Activated naive CD4-positive, alpha-beta T cell treated with anti-CD3 and anti-CD28 coated beads, Interleukin-2, amount 50 U/mL, for 24 hours (primary cell): ENCODE data around the gene NTNG1.
"Not testable (repeated sequence)": the region's sequence is repeated elsewhere in the genome, so short reads cannot be mapped to it uniquely, and the experiment has no call there.

Experiments used
- H3K27ac Mint-ChIP-seq: one replicate; pipeline ENCODE4 v1.8.0; 2021; ENCODE audit warnings: mild to moderate bottlenecking, mixed read lengths
- H3K27me3 Mint-ChIP-seq: one replicate; pipeline ENCODE4 v1.8.0; 2021; ENCODE audit warnings: mixed read lengths
- H3K36me3 Mint-ChIP-seq: one replicate; pipeline ENCODE4 v1.8.0; 2021; ENCODE audit warnings: mixed read lengths
- H3K4me1 Mint-ChIP-seq: one replicate; pipeline ENCODE4 v1.8.0; 2021; ENCODE audit warnings: mixed read lengths
- H3K4me3 Mint-ChIP-seq: one replicate; pipeline ENCODE4 v1.8.0; 2021; ENCODE audit warnings: mild to moderate bottlenecking, mixed read lengths
- H3K9me3 Mint-ChIP-seq: one replicate; pipeline ENCODE4 v1.8.0; 2021; ENCODE audit warnings: mixed read lengths

The NTNG1 gene

DNA sequence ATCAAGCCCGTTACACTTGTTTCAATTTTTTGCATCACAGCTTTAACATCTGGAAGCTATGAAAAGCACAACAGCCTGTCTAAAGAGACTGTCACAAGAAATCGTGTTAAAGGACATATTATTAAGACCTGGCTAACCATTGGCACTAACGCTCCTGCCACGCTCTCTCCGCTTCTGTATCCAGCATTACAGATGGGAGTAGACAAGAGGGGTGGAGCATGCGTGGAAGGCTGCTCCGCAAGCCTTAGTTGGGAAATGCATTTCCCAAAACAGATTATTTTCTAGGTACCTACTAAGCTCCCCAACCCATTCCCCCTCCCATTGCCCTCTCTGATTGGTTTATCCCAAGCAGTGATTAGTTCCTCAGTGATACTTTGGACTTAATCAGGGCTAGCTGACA lies 72.4 kb downstream of the NTNG1 start:
- Mint-ChIP-seq H3K27ac (no peak overlapping the region), H3K9me3 (peaks cover 5% of the 10 kb centered on the region), H3K4me3 (no peak overlapping the region), H3K4me1 (no peaks in the 10 kb centered on the region), H3K36me3 (no peaks in the 10 kb centered on the region), H3K27me3 (no peaks in the 10 kb centered on the region)

DNA sequence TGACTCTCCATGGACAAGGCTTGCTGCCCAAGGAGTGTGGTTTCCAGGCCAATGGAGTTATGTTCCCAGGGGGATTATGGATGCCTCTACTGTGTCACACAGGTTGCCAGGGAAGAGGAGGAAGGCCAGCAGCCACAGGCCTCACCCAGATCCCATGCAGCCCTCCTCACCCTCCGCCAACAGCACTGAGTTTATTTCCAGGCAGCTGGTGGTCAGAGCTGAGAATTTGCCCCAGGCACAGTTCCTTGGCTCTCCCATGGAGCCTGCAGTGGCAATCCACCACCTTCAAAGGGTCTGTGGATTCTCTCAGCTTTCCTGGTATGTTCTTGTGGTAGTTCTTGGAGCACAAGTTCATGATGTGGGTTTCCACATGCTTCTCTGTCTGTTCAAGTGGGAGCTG lies 79.2 kb downstream of the NTNG1 start:
- Mint-ChIP-seq H3K4me1 (no peaks in the 10 kb centered on the region), H3K36me3 (no peaks in the 10 kb centered on the region), H3K4me3 (no peak overlapping the region), H3K9me3 (peaks cover 10% of the 10 kb centered on the region), H3K27me3 (no peaks in the 10 kb centered on the region), H3K27ac (no peak overlapping the region)

DNA sequence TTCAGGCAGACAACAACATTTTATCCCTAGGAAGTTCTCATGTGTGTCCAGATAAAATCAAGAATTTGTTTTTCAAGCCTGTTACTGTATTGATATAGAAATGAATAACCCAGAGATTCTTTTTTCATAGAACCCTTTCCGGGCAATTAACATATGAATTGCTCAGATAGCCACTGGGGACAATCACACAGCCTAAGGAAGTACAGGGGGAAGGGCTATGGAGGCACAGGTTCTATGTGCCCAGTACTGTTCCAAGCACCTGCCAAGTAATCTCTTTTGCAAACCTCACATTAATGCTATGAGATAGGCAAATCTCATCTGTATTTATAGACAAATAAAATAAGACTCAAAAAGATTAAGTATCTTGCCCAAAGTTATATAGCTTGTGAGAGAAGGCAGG lies 84.9 kb downstream of the NTNG1 start:
- H3K27ac Mint-ChIP-seq = no peak overlapping the region
- no peak overlapping the region for H3K4me3 Mint-ChIP-seq
- H3K9me3 Mint-ChIP-seq = no peaks in the 10 kb centered on the region
- no peaks in the 10 kb centered on the region for H3K27me3 Mint-ChIP-seq
- H3K4me1 Mint-ChIP-seq = no peaks in the 10 kb centered on the region
- no peaks in the 10 kb centered on the region for H3K36me3 Mint-ChIP-seq

DNA sequence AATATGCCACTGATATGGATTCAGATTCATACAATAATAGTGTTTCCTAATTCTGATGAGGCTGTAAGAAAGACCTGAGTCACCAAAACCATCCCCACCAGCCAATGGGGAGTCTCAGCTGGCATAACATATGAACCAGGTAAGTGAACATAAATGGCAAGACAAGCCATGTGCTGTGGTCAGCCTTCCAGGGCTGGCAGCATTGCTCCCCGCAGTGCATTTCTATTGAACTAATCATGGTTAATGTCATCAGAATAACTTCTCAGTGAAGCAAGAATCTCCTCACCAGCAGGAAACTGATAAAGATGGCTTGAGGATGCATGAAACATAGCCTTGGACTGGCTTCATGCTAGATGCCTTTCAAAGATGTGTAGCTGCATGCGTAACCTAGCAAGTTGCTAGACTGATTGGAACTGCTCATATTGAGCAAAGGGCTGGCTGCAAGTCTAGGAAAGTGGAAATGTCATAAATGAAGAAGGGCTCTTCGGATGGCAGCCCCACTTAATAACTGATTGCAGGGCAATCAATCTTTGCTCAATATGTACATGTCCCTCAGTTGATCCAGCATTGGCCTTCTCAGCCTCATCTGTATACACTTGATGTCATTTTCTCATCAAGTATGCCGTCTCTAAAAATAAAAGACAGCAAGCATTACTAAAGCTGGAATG lies 88.0 kb downstream of the NTNG1 start:
- H3K27me3 Mint-ChIP-seq = no peaks in the 10 kb centered on the region
- no peak overlapping the region for H3K4me3 Mint-ChIP-seq
- H3K9me3 Mint-ChIP-seq = no peaks in the 10 kb centered on the region
- H3K27ac Mint-ChIP-seq = no peak overlapping the region
- H3K36me3 Mint-ChIP-seq = no peaks in the 10 kb centered on the region
- no peaks in the 10 kb centered on the region for H3K4me1 Mint-ChIP-seq

DNA sequence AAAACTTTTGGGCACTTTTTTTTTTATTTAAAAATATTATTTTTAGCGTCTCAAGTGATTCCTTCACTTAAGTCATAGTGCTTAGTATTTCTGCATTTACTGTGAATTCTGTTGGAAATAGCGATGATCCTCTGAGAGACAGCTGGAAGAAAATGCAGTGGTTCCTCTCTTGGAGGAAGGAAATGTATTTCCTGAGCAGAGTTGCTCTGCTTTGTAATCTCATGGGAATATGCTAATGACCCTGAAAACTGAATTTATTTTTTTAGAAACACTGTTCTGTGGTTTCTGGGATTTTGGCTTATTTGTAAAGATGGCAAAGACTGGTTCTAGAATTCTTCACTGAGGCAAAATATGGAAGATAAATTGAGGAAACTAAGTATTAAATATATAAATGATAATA lies 88.9 kb downstream of the NTNG1 start:
- Mint-ChIP-seq H3K9me3 (no peaks in the 10 kb centered on the region), H3K27ac (no peak overlapping the region), H3K4me3 (no peak overlapping the region)

DNA sequence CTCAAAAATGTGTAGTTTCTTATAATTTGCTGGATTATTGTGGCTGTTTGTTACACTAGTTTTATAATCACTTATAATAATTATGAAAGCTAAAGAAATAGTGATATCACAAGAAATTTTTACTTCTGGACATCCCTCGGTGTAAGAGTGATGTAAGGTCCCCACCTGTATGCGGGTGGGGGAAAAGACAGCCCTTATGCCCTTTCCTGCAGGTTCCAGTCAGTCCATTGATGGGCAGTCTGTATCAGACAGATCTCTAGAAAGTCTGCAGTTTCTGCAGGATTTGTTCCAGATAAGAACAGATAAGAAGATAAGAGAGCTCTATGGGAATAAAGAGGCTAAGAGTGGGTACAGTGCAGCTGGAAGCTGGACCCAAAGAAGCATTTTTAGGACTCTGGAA lies 89.3 kb downstream of the NTNG1 start:
- no peaks in the 10 kb centered on the region for H3K27me3 Mint-ChIP-seq
- H3K4me3 Mint-ChIP-seq = no peak overlapping the region
- no peaks in the 10 kb centered on the region for H3K36me3 Mint-ChIP-seq
- no peaks in the 10 kb centered on the region for H3K4me1 Mint-ChIP-seq
- no peaks in the 10 kb centered on the region for H3K9me3 Mint-ChIP-seq
- H3K27ac Mint-ChIP-seq = no peak overlapping the region

More for the DNA sequence above, 88.9 kb downstream of the NTNG1 start:
- H3K4me1 Mint-ChIP-seq = no peaks in the 10 kb centered on the region
- no peaks in the 10 kb centered on the region for H3K36me3 Mint-ChIP-seq
- no peaks in the 10 kb centered on the region for H3K27me3 Mint-ChIP-seq

DNA sequence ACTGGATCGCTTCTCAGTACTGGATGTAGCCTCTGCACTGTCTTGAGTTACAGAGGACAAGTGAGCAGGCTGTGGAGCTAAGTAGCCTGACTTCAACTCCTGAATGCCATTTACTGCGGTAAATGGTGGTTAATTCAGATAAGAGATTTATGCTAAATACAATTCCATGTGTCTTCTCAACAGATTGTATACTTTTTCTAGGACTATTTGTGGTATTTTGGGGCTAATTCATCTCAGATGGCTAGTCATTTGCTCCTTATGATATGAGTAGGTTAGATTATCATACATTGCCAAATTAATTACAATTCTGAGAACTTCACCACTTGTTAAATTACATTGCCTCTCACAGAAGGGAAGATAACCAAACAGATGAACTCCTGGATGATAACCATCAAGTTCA lies 90.5 kb downstream of the NTNG1 start:
- no peak overlapping the region for H3K4me3 Mint-ChIP-seq
- H3K27ac Mint-ChIP-seq = no peak overlapping the region
- H3K4me1 Mint-ChIP-seq = no peaks in the 10 kb centered on the region
- H3K27me3 Mint-ChIP-seq = no peaks in the 10 kb centered on the region
- peaks cover 8% of the 10 kb centered on the region for H3K9me3 Mint-ChIP-seq
- H3K36me3 Mint-ChIP-seq = no peaks in the 10 kb centered on the region

DNA sequence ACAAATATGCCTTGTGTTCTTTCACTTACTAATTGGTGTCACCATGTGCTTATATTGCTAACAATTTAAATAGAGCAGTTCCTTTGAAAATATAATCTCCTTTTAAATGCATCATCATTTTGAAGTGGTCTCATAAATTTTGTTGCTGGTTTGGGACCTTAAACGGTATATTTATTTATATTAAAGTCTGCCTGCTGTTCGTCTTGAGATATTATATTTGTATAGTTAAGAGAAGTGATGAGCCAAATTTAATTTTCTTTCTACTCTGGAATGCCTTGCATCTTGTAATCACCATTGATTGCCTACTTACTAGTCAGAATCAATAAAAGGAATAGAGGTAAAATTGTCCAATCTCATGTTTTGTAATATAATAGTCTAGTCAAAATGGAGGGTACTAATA lies 91.6 kb downstream of the NTNG1 start:
- Mint-ChIP-seq H3K27me3 (no peaks in the 10 kb centered on the region), H3K9me3 (peaks cover 12% of the 10 kb centered on the region), H3K4me1 (no peaks in the 10 kb centered on the region), H3K4me3 (no peak overlapping the region), H3K36me3 (no peaks in the 10 kb centered on the region), H3K27ac (no peak overlapping the region)

DNA sequence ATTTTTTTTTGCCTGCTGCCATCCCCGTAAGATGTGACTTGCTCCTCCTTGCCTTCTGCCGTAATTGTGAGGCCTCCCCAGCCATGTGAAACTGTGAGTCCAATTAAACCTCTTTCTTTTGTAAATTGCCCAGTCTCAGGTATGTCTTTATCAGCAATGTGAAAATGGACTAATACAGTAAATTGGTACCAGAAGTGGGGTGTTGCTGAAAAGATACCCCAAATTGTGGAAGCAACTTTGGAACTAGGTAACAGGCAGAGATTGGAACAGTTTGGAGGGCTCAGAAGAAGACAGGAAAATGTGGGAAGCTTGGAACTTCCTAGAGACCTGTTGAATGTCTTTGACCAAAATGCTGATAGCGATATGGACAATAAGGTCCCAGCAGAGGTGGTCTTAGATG lies 95.9 kb downstream of the NTNG1 start:
- H3K9me3 Mint-ChIP-seq = peaks cover 17% of the 10 kb centered on the region
- H3K4me1 Mint-ChIP-seq, H3K36me3 Mint-ChIP-seq, H3K27me3 Mint-ChIP-seq, H3K27ac Mint-ChIP-seq, H3K4me3 Mint-ChIP-seq: not testable (repeated sequence)

DNA sequence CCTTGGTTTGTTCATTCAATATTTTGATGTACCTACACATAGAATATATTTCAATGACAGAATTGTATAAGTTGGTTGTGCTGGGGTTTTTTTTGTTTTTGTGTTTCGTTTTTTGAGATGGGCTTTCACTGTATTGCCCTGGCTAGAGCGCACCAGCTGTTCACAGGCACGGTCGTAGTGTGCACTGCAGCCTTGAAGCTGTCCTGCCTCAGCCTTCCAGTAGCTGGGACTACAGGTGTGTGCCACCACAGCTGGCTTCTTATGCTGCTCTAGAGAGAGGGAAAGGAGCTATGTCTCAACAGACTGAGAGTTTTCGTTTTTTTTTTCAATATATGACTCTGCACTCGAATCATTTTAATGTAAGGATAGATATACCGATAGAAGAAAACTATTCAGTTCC lies 102.6 kb downstream of the NTNG1 start:
- peaks cover 4% of the 10 kb centered on the region for H3K27me3 Mint-ChIP-seq
- no peaks in the 10 kb centered on the region for H3K36me3 Mint-ChIP-seq
- H3K4me1 Mint-ChIP-seq = no peaks in the 10 kb centered on the region
- H3K4me3 Mint-ChIP-seq = no peak overlapping the region
- H3K9me3 Mint-ChIP-seq = peaks cover 5% of the 10 kb centered on the region
- no peak overlapping the region for H3K27ac Mint-ChIP-seq

DNA sequence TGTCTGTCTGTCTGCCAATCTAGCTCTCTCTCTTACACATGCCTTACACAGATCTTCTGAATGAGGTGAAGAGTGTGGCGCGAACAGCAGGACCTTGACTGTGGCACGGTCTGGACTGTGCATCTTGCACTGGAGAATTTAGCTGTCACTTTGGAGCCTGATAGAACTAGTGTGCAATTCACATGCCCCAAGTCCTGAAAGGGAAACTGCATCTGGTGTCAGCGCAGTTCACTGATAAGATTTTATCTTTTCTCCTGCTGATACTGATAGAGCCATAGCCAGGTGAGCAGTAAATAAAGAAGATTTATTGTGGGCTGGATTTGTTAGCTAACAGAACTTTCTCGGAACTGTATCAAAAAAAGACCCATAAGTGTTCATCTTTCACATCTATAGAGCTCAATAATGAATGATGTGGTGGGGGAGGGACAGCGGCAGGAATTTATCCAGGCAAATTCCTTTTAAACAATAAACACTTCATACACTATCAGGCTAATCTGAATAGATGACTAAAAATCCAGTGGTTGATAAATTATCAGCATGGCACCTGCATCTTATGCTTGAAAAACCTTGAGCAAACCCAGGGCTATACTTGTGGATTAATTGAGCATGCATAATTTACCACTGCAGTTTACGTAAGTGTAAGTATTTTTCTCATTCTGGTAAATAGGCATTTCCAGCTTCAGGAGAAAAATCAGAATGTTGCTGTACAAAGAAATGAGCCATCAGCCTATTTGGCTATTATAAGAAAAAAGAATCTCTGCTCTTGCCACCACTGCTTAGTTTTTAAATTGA lies 104.1 kb downstream of the NTNG1 start:
- Mint-ChIP-seq H3K4me3 (no peak overlapping the region), H3K27me3 (peaks cover 4% of the 10 kb centered on the region), H3K9me3 (no peaks in the 10 kb centered on the region), H3K27ac (no peak overlapping the region), H3K4me1 (no peaks in the 10 kb centered on the region), H3K36me3 (no peaks in the 10 kb centered on the region)

DNA sequence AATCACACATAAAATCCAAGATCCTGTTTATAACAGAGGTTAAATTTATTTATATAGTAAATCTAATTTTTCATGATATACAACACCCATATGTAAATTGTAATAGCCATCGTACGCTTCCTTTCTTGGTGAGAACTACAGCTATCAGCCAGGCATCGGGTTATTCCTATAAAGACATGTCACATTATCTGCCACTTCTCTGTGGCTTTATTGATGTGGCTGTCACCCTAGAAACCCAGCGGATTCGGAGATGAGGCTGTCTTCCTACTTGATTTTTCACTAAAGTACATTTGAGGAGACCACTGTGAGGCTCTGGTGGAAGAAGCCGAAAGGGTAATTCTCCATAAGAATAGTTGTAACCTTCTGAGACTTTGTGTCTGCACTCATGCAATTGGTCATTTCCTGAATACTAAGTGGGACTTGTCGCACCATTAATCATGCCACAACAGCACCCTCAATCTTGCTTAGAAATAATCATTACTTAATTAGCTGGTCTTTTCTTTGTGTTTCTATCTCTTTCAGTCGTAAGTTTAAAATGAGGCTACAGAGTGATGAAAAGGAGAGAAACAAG lies 106.0 kb downstream of the NTNG1 start:
- Mint-ChIP-seq H3K4me1 (no peaks in the 10 kb centered on the region), H3K4me3 (no peak overlapping the region), H3K27me3 (peaks cover 2% of the 10 kb centered on the region), H3K27ac (no peak overlapping the region), H3K9me3 (no peaks in the 10 kb centered on the region), H3K36me3 (no peaks in the 10 kb centered on the region)

DNA sequence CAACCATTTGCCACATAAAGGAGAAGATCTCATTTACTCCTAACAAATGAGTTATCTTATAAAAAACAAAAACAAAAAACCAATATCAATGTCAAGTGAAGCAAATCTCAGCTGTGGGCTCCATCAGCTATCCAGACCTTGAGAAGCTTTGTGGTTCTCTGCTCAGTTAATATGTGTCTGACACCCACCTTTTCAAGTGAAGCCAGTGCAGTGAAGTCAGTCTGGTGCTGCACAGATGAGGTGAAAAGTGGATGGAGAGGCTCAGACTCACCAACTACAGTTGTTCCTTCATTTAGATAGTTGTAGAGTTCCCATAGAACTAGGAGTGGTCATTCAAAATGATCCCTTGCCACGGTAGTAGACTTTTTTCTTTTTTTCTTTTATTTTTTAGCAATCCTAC lies 106.8 kb downstream of the NTNG1 start:
- Mint-ChIP-seq H3K27ac (no peak overlapping the region), H3K36me3 (no peaks in the 10 kb centered on the region), H3K4me3 (no peak overlapping the region), H3K27me3 (peaks cover 2% of the 10 kb centered on the region), H3K9me3 (no peaks in the 10 kb centered on the region), H3K4me1 (no peaks in the 10 kb centered on the region)

DNA sequence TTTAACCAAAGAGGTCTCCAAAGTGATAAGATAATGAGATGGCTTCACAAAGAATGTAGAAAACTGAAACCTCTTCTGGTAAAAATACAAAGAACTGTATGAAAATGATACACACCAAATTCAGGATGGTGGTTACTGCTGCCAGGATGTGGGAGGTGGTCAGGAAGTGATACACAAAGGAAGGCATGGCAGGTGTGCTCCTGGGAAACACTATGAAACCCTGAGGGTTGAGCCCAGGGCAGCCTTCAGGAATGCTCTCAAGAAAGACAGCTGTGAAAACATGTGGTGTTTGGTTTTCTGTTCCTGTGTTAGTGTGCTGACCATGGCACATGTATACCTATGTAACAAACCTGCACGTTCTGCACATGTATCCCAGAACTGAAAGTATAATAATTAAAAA lies 109.3 kb downstream of the NTNG1 start:
- Mint-ChIP-seq H3K9me3 (no peaks in the 10 kb centered on the region), H3K4me1 (no peaks in the 10 kb centered on the region), H3K36me3 (no peaks in the 10 kb centered on the region), H3K27me3 (no peaks in the 10 kb centered on the region), H3K27ac (no peak overlapping the region), H3K4me3 (no peak overlapping the region)

DNA sequence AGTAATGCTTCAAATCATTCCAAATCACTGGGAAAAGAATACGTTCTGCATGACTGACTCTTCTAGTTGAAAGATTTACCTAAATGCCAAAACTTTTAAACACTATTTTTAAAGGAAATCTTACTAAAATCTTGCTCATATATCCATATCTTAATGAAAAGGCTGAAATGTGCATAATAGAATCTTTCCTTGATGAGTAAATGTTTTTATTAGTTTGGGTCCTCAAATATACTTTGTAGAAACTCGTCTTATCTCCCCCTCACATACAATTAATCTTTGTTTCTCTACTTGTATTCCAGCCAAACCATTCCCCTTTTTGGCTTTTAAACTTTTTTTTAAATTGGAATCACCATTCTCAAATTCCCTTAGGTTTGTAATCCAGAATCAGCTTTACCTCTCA lies 110.2 kb downstream of the NTNG1 start:
- H3K4me1 Mint-ChIP-seq = no peaks in the 10 kb centered on the region
- H3K27ac Mint-ChIP-seq = no peak overlapping the region
- H3K9me3 Mint-ChIP-seq = peaks cover under 1% of the 10 kb centered on the region
- no peaks in the 10 kb centered on the region for H3K36me3 Mint-ChIP-seq
- H3K27me3 Mint-ChIP-seq = no peaks in the 10 kb centered on the region
- no peak overlapping the region for H3K4me3 Mint-ChIP-seq

DNA sequence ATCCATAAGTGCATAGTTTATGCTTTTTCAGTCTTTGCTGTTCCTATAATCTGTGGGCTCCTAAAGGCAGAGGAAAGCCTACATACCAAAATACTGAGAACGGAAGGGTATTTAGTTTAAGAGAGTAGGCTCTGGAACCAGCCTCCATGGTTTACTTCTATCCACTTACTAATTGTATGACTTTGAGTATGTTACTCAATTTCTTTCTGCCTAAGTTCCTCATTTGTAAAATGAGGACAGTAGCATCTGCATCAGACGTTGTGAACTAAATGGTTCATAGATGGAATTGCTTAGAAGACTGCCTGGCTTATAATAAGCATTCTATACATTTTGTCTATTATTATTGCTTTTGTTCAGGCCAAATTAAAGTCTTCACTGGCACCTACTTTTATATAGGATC lies 111.0 kb downstream of the NTNG1 start:
- no peak overlapping the region for H3K27ac Mint-ChIP-seq
- no peaks in the 10 kb centered on the region for H3K27me3 Mint-ChIP-seq
- no peaks in the 10 kb centered on the region for H3K36me3 Mint-ChIP-seq
- H3K4me1 Mint-ChIP-seq = no peaks in the 10 kb centered on the region
- H3K9me3 Mint-ChIP-seq = peaks cover 5% of the 10 kb centered on the region
- no peak overlapping the region for H3K4me3 Mint-ChIP-seq
